ENCODE data around the gene XPNPEP2. TPM values are rescaled to one million over a fixed set of nuclear protein-coding genes. Genes with fewer than 3 reads are reported as not detected.

Gene XPNPEP2
- total RNA-seq, 1 donor from 2014 or later, result 0.24 TPM

DNA sequence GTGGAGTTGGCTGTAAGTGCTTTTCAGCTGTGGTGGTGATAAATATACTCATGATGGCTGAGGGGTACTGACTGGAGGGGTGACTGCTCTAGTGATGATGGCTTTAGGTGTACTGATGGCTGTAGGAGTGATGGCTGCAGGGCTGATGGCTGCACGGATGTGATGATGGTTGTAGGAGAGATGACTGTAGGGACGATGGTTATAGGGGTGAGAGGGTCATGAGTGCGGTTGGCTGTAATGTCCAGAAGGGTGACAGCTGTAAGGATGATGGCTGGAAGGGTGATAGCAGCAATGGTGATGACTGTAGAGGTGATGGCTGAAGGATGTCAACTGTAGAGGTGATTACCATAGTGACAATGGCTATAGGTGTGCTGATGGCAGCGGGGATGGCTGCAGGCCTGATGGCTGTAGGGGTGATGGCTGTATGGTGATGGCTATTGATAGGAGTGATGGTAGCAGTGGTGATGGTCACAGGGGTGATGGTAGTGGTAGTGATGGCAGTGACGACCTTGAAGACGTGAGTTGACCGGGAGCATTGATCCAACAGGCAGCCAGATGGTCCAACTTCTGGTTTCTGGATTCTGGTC, 40.4 kb downstream of the XPNPEP2 start:
- DNase-seq (ENCODE audit: low spot score), result no peak

DNA sequence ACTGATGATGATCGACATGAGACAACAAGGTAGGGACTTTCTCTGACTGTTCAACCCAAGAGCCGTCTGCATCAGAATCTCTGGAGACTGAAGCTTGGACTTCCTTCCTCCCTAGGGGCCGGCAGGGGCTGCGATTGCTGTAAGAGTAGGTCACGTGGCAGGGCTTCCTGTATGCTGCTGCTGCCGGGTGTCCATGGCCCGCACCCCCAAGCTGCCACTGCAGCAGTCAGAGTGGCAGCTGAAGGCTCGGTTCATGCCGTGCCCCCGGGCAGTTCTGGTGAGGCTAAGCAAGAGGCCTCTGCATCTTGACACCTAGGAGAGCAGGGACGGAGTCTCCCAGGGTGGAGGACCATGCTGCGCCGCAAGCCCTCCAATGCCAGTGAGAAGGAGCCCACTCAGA, 41.0 kb downstream of the XPNPEP2 start, which contains the start of gene SASH3:
Gene SASH3, plus strand, starts transcription at position 203 of the 400 bp plus-strand sequence. Its CDS starts 149 bp downstream, at position 352.
- no peak for DNase-seq (ENCODE audit: low spot score)

DNA sequence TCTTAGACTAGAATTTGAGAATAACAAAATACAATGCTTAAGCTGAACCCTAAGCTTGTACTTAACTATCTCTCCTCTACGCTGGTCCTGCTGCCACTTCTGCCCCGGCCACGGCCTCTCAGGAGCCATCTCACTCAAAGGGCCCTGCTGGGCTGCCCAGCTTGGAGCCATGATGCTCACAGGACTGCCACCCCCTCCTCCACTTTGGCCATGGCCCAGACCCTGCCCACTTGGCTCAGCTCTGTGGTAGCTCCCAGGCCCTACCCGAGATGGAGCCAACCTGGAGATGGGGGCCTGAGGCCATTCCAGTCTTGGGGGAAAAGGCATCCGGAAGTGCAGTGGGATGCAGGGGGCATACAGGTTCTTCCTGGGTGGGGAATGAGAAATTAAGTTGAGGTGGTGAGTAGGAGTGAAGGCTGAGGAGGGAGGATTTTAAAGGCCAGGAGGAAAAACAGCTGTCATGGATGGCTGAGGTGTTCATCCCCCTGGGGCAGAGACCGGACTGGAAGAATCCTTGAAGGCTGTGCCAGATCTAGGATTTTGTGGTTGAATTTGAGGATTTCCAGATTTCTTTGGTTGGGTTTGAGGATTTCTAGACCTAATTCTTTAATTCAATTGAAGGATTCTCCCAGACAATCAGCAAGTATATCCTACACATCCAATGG, 41.8 kb downstream of the XPNPEP2 start:
- peak; percentile 46 for DNase-seq (ENCODE audit: low spot score)

DNA sequence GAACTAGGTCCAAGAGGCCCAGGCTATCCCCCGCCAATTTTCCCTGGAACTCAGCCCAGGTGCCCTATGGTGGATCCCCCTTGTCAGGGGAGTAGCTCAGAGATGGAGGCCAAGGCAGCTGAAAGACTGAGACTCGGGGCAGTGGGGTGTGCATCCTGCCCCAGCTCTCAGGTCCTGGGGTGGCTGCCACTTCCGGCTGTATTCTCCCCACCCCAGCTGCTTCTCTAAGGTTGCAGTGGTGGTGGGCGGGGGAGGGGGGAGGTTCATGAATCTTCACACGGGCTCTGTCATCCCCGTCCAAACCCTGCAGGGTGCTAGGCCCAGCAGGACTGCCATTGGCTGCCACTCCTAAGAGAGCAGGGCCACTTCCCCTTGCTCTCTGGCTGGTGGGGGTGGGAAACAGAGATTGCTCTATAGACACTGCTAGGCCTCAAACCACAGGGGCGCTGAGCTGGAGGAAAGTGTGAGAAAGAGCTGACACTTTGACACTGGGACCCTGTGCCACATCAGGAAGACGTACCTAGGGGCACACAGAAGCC, 42.4 kb downstream of the XPNPEP2 start:
- DNase-seq (ENCODE audit: low spot score), result no peak

DNA sequence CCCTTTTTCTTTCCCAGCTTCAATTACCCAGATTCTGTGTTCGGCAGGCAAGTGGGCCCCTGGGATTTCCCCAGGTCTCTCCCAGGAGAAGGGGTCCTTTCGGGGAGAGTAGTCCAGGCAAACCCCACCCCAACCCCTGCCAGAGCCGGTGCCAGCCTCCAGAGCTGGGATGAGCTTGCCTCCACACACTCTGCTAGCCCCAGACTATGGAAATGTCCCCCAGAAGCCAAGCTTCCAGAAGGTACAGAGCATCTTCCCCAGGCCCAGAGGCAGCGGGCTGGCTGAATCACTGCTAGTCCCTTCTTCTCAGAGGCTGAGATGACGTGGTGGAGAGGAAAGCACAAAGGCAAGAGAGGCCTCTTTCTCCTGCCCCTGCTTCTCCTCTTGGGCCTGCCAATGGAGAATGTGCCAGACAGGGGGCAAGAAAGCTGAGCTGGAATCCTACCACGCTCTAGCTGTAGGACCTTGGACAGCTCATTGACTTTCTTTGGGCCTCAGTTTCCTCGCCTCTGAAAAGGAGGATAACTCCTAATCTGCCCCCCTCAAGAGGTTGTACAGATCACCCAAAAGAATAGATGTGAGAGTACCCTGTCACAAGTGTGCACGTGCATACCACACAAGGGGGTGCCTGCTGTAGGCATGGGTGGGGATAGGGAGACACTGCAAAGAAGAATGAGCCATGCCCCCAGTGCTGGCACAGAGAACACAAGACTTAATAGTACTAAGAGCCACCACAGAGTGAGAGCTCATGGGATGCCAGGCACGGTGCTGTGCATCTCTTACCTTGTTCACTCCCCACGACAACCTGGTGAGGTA, 43.1 kb downstream of the XPNPEP2 start:
- no peak for DNase-seq (ENCODE audit: low spot score)

DNA sequence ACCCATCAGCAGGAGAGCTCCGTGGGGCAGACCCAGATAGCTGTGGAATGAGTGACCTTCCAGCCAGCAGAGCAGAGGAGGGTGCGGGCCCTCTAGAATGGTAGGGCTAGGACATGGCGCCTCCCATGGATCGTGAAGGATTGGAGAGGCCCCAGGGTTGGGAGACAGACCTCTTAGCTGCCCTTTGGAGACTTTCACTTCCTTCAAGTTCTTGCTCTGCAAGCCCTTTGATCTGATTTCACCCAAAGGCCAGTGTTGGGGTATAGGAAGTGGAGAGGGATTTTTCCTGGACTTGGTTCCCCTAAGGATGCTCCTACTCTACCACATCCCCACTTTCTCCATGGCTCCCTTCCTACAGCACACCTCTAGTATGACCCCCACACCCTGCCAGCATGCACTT, 43.9 kb downstream of the XPNPEP2 start:
- DNase-seq (ENCODE audit: low spot score), result no peak

DNA sequence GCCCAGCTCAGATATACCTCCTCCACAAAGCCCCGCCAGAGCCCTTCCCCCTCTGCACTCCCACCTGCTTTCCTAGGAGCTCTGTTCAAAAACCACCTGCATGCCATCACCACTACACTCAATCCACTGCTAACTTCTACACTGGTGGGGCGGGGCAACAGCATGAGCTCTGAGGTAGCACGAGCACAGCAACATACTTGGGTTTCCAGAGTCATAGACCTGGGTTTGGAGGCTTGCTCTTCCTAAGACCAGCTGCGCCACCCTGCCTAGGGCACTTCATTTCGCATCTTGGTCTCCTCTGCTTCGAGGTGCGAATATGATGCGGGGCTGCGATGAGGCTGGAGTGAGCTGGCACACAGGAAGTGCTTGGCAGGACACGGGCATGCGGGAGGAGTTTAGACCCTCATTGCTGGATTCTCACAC, 44.5 kb downstream of the XPNPEP2 start:
- DNase-seq (ENCODE audit: low spot score), result no peak

DNA sequence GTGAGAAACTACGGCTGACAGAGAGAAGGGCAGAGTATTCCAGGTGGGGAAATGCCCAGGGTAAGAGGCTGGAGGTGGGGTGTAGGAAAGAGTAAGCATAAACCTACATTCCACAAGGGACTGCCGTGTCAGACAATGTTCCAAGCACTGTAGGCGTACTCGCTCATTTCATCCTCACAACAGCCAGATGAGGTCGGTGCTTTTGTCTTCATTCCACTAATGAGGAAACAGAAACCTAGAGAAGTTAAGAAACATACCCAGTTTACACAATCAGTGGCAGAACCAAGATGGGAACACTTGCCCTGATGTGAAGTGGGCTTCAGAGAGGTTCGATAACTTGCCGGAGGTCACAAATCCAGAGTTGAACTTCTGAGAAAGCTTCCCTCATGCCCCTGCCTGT, 45.6 kb downstream of the XPNPEP2 start:
- DNase-seq (ENCODE audit: low spot score), result no peak

DNA sequence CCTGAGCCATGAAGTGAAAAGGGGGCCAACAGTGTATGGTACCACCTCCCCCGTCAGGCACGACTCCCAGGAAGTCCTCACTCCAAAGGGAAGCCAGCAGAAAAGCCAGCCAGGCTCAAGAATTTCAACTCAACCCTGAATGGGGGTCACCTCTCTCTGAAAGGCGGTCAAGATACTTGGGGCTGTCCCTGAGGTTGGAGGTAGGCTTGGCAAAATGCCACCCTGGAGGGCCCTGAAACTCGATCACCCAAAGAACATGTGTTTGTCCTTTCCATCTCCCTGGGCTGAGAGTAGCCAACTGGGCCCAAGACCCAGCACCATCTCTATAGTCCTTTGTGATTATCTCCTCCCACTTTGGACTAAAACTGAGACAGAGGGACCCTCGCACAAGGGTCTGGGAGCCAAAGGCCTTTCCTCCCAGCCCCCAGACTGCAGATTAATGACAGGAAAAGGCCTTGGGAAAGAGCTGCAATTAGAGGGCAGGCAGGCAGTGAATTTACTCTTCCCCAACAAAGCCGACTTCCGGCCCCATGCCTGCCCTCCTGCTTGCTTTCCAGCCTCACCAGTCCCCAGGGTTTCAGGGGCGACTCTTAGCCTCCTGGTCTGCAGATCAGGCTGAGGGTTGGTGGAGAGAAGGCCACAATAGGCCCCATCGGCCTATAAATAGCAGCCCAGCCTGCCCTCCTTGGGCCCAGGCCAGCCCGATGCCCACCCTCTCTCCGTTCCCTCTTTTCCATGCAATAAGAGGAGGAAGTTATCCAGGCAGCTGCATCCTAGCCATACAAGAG, 46.6 kb downstream of the XPNPEP2 start:
- DNase-seq (ENCODE audit: low spot score), result no peak

DNA sequence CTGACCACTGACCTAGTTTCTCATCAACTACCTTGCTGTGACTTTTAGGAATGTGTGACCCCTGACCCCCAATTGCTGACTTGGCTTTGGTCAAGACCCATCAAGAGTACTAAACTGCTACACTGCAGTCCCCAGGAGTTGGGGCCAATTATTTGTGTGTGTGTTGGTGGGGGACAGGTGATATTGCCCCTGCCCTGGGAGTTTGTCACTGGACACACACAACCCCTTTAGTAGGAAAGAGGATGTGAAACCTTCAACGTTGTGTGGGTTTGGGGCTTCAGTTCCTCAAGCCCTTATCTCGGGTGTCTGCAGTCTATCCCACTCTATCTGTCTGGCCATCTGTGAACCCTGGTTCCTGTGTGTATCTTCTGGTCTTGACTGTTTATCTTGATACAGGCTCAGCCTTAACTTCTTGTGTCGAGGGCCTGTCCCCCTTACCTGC, 47.5 kb downstream of the XPNPEP2 start:
- no peak for DNase-seq (ENCODE audit: low spot score)

DNA sequence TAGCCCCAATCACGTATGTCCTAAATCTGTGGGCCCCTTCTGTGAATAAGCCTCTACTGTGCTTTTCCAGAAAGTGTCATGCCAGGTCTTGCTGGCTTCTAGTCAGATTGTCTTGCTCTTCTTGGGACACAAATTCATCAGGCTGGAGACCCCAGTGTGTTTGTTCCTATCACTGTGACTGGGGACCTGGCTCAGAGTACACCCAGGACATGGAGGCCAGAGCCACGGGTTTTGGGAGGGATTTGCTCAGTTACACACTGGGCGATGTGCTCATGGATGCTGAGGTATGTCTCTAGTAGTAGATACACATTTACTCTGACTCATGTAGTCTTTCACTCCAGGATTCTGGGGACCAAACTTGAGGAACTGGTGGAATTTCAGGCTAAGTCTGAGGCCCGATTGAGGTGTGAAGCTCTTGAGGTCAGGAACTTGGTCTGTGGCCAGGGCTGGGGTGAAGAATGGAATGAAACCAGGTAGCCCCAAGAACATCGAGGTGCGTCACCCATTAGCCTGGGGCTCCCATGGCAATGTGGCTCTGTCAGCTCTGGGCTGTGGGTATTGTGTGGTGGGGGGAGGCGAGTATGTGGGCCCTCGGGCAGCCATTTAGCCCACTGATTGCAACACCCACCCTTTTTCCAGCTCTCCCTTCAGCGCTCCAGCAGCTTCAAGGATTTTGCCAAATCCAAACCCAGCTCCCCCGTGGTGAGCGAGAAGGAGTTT, 48.7 kb downstream of the XPNPEP2 start:
- DNase-seq (ENCODE audit: low spot score), result no peak

DNA sequence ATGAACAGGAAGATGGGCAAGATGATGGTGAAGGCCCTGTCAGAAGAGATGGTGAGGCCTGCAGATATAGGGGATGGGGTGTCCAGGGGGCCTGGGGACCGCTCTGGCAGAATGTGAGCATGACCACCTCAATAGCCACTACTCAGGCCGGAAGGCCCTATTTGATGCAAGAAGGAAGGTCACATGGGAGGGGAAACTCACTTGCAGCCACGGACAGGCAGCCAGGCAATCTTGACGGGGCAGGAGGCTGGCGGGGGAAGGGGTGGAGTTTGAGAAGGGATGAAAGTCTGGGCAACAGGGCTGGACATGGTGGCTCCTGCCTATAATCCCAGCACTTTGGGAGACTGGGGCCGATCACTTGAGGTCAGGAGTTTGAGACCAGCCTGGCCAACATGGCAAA, 49.7 kb downstream of the XPNPEP2 start:
- DNase-seq (ENCODE audit: low spot score), result no peak

DNA sequence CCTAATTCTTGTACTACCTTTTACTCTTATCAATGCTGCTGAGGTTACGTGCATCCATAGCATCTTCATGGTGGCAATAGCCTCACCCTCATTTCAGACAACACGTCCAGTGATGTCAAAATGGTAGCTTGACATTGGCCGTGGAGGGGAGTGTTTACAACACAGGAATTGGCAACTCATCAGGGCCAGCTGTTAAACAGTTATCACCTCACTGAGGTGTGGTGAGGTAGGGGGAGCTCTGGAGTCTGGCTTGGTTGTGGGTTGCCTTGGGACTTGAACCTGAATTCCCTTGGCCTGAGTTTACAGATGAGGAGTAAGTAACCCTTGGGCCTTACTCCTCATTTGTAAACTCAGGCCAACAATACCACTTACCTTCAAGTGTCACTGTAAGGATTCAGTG, 51.4 kb downstream of the XPNPEP2 start:
- no peak for DNase-seq (ENCODE audit: low spot score)

DNA sequence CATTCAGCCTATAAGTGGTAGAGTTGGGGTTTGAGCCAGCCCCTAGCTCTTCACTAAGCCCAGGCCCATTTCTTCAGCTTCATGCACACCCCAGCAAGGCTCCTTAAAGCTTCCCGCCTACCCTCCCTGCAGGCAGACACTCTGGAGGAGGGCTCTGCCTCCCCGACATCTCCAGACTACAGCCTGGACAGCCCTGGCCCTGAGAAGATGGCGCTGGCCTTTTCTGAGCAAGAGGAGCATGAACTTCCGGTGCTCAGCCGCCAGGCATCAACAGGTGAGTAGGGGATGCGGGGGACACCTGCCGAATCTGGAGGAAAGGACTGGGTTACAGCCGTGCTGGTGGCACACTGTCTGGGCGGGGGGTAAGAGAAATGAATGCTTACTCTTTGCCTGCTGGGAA, 52.0 kb downstream of the XPNPEP2 start:
- no peak for DNase-seq (ENCODE audit: low spot score)

DNA sequence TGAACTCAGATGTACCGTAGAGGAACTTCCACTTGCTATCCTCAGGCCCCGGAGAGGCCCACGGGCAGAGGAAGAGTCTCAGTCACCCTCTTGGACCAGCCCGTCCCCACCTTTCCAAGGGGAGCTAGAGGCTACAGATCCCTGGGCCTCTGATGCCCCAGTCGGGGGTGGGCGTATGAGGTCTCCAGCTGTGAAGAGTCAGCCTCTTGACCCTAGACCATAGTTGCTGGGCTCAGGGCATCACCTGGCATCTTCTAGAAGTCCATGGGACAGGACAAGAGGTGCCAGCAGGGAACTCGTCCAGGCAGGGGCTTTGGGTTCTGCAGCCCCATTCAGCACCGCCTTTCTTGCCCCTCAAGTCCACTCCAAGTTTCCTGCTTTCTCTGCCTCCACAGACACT, 52.6 kb downstream of the XPNPEP2 start:
- DNase-seq (ENCODE audit: low spot score), result no peak

DNA sequence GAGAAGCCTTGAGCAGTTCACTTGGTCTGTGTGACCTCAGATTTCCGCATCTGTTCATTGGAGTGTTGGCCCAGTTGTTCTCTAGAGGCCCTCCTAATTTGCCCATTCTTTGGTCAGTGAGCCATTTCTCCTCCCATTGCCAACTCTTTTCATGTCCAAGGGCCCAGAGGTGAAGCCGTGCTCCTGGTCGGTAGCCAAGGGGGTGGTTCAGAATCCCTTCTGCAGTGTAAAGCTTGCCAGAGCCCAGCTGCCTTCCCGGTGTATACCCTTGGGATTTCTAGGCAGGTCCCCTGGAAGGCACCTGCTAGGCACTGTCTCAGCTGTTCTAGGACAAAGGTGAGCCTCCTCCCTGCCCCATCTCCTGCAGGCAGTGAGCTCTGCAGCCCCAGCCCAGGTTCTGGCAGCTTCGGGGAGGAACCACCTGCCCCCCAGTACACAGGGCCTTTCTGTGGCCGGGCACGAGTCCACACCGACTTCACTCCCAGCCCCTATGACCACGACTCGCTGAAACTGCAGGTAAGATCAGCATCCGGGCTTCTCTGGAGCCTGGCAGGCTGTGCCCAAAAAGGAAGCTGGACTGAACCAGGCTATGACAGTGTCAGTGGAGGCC, 53.3 kb downstream of the XPNPEP2 start:
- DNase-seq (ENCODE audit: low spot score), result no peak

DNA sequence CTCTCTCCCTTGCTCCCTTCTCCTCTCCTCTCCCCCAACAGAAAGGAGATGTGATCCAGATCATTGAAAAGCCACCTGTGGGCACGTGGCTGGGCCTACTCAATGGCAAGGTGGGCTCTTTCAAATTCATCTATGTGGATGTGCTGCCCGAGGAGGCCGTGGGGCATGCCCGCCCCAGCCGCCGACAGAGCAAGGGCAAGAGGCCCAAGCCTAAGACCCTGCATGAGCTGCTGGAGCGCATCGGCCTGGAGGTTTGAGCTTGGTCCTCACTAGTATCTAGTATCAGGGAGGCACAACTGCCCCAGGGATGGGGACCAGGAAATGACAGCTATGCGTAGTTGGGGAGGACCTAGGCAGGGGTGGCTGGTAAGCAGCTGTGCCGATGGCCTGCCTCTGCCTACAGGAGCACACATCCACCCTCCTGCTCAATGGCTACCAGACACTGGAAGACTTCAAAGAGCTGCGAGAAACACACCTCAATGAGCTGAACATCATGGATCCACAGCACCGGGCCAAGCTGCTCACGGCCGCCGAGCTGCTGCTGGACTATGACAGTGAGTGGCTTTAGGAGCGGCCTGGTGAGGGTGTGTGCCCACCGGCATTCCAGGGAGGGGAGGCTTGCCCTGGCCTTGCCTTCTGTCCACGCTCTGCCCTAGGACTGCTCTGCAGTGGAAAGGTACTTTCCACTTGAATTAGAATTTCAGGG, 54.0 kb downstream of the XPNPEP2 start:
- no peak for DNase-seq (ENCODE audit: low spot score)

DNA sequence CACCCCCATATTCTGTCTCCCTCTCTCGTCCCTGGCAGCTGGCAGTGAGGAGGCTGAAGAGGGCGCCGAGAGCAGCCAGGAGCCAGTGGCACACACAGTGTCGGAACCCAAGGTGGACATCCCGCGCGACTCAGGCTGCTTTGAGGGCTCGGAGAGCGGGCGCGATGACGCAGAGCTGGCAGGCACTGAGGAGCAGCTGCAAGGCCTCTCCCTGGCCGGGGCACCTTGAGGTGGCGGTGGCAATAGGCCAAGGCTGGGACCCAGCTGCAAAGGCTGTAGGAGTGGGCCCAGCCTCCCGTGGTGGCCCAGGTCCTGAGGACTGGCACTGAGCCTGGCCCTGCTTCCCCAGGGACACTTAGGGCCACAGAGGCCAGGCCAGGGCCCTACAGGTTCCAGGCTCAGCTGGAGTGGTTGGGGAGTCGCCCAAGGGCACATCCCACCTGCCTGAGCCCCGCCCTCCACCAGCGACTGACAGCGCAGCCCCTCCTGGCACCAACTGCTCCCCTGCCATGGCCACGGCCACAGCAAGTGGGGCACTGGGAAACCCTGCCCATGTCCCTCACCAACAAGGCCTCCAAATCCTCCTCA, 54.9 kb downstream of the XPNPEP2 start:
- DNase-seq (ENCODE audit: low spot score), result no peak

DNA sequence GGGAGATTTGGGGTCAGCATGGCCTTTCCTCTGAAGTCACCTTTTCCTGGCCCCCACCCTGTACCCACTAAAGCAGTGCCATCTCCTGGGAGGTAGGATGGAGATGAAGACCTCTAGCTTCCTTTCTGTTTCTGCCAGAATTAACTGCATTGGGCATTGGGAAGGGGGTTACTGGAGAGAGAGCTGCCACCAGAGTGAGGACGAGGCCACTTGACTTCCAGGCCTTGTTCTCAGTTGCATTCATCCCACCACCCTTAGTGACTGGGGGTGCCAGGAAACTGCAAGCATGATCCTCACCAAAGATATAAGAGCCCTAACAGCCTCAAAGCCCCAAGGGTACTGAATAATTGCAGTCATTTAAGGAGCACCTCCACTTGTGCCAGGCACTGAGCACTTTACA, 56.8 kb downstream of the XPNPEP2 start:
- no peak for DNase-seq (ENCODE audit: low spot score)

Data from umbilical cord (tissue), 2 donors.